Fibroblast of peridontal ligament (primary cell): ENCODE data around the gene XNDC1N.
A peak's percentile ranks its signal among the peaks of the same experiment; 100 is the strongest.

ENCODE experiments used
- DNase-seq: peaks from one replicate; pipeline ENCODE4 v3.0.0-alpha.2; 2010; ENCODE audit errors: extremely low read depth

The XNDC1N gene, protein sequence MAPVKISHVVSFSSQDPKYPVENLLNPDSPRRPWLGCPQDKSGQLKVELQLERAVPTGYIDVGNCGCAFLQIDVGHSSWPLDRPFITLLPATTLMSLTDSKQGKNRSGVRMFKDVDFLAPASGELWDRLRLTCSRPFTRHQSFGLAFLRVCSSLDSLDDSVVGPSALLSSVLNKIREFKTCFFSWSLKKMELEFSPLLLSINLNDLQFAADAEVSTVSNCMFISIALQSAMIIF

DNA sequence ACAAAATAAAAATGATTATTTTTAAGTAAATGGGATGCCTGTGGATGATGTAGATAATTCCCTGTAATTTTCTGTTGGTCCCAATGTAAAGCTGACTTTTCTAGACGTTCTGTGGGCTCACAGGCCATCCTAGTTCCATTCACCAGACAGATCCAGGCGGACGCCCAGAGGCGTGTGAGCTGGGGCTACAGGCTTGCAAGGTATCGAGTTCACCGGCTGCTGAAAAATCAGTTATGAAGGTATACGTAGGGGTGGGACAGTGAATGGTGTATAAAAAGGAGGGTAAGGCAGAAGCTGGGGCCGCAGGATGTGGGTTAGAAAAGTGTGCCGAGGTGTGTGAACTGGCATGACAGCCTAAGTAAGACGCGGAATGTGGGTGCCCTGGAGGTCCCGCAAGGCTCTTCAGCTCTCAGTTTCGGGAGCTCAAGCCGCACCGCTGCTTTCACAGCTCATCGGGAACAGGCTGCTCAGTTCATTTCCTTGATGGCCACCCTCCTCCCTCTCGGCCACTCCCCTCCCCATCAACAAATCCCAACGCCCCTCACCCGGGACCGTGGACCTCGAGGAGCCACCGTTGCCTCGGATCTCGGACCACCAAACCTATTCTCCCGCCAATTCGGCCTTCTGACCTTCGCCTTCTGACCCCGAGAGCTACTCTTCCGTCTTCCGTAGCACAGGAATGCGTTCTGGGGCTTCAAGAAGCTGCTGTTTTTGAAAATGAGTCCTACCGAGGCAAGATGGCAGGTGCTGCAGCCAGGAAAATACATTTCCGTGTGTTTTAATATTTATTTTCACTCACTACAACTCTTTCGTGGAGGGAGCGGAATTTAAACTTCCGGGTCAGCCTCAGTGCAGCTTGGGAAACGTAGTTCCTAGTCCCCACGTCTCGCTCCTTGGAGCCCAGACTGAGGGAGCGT lies at the start of gene XNDC1N:
XNDC1N (minus strand) TSS at position 775 of the 917 bp plus-strand sequence. CDS start 5,241 bp downstream, outside the sequence.
- no peak for DNase-seq

- DNase-seq, result peak; percentile 78
Observed at GRCh38 chr11:71977743-71978418, 49.5 kb upstream of the XNDC1N start.

GRCh38 chr11:71977090-71977489 lies 48.7 kb upstream of the XNDC1N start:
- no peak for DNase-seq

DNA sequence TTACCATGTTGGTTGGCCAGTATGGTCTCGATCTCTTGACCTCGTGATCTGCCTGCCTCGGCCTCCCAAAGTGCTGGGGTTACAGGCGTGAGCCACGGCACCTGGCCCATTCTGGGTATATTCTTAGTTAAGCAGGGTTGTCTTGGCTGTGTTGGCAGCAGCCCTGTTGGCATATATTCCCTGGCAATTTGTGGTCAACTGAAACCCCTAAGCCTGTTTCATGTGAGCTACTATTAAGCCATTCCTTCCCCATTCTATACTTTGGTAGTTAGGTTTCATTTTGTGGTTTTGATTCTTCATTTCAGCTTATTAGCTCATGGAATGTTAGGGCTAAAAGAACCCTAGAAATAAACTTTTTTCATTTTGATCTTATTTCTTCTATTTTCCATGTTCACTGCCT lies 48.2 kb upstream of the XNDC1N start:
- peak; percentile 57 for DNase-seq

- DNase-seq, result no peak
Observed at GRCh38 chr11:71971680-71972079, 43.3 kb upstream of the XNDC1N start.

- no peak for DNase-seq
Observed at GRCh38 chr11:71964641-71965040, 36.2 kb upstream of the XNDC1N start.

DNA sequence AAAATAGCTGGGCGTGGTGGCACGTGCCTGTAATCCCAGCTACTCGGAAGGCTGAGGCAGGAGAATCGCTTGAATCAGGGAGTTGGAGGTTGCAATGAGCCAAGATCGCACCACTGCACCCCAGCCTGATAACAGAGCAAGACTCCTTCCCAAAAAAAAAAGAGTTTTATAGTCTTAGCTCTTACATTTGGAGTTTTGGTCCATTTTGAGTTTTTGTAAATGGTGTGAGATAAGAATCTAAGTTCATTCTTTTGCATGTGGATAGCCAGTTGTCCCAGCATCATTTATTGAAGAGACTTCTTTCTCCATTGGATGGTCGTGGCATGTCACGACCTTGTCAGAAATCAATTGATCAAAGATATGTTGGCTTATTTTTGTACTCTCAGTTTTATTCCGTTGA lies 35.1 kb upstream of the XNDC1N start:
- no peak for DNase-seq

- DNase-seq, result peak; percentile 63
Observed at GRCh38 chr11:71962428-71963038, 34.1 kb upstream of the XNDC1N start.

GRCh38 chr11:71955898-71956456 lies 27.6 kb upstream of the XNDC1N start:
- no peak for DNase-seq

DNA sequence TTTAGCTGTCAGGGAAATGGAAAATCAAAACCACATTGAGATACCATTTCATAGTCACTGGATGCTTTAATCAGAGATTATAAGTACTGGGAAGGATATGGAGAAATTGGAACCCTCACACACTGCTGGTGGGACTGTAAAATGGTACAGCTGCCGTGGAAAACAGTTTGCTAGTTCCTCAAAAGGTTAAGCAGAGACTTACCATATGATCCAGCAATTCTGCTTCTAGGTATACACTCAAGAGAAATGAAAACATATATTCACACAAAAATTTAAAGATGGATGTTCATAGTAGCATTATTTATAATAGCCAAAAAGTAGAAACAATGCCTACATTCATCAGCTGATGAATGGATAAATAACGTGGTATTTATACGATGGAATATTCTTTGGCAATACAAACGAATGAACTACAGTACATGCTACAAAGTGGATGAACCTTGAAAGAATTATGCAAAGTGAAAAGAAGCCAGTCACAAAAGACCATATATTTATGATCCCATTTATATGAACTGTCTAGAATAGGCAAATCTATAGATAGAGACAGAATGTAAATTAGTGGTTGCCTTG lies 23.4 kb upstream of the XNDC1N start:
- DNase-seq, result peak; percentile 40

- no peak for DNase-seq
Observed at GRCh38 chr11:71949034-71949433, 20.6 kb upstream of the XNDC1N start.

GRCh38 chr11:71948314-71949027 lies 20.1 kb upstream of the XNDC1N start:
- no peak for DNase-seq

- no peak for DNase-seq
Observed at GRCh38 chr11:71947498-71947897, 19.1 kb upstream of the XNDC1N start.

DNA sequence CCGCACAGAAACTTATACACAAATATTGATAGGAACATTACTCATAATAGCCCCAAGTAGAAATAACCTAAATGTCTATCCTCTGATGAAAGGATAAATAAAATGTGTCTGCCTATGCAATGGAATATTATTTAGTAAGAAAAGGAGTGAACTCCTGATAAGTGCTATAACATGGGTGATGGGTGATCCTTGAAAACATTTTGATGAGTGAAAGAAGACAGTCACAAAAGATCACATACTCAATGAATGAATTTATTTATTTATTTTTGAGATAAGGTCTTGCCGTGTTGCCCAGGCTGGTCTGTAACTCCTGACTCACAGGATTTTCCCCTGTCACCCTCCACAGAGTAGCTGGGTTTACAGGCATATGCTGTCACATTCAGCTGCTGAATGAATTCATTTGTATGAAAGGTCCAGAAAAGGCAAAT lies 17.8 kb upstream of the XNDC1N start:
- DNase-seq, result peak; percentile 10

GRCh38 chr11:71940561-71941219 lies 12.3 kb upstream of the XNDC1N start:
- no peak for DNase-seq

- no peak for DNase-seq
Observed at GRCh38 chr11:71937826-71938225, 9.4 kb upstream of the XNDC1N start.

DNA sequence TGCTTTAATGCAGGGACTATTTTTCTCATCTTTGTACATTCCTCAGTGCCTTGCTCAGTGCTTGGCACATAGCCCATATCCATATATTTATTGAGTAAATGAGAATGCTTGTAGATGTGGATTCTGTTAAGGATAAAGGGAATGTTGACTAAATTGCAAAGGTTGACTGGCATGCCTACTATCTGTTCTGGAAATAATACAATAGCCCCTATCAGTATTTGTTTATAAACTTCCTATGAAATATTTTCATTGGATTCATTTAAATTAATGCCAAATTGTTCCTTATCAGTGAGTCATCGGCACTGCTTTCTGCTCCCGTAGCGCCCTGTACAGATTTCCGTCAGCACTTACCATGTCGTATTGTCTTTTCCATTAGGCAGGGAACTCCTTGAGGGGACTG lies 8.4 kb upstream of the XNDC1N start:
- DNase-seq, result no peak

GRCh38 chr11:71935338-71935925 lies 7.0 kb upstream of the XNDC1N start:
- no peak for DNase-seq

DNA sequence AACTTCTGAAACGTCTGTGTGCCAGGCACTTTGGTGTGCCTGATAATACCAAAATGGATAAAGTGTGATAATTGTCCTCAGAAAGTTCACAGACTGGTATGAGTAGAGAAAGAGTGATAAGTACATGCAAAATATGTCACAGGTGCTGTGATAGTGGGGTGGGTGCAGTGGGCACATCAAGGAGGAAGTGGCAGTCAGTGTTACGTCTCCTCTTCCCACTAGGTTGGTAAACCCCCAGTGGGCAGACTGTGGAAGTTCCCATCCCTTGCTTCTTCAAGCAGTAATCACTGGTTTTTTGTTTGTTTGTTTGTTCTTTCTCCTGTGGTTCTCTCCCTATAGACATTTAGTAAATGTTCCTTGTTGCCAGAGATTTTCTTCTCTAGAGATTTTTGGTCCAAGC lies 5.8 kb upstream of the XNDC1N start:
- no peak for DNase-seq
